Measurements from ENCODE around the gene KLHDC4. TPM values are rescaled to one million over a fixed set of nuclear protein-coding genes. Genes with fewer than 3 reads are reported as not detected.

Gene KLHDC4
- total and polyA plus RNA-seq, 9 of the 15 experiments (the other 6 are each of a cell fraction or from before 2014, with no cell fraction given), result 1.3 to 68.1 (median 32.8) TPM

GRCh38 chr16:87707097-87707496 is 58.7 kb downstream of the KLHDC4 start (continued):
- TF ChIP-seq ZBTB33 (CRISPR knock-in tag; IDR thresholded peaks at IDR 0.05), result peak; percentile 93

GRCh38 chr16:87706278-87707000 is 59.3 kb downstream of the KLHDC4 start:
- intact Hi-C loops (cut with micrococcal nuclease), result no loop called here
- POLR2A ChIA-PET, result interaction anchor here (0.6 to 2.1 kb wide), 4 partner anchors 8 to 367 kb away, joined by 3 to 7 read pairs (median 4); no protein-coding TSS in a partner anchor
- CTCF ChIA-PET (ENCODE audit: low intra/inter-chr PET ratio), result no interaction called here
- 0 out of 4 replicates have a peak overlapping the region, but pooled peaks of 1 of the 2 experiments have one; percentile 9 for H3K9ac ChIP-seq (ENCODE audit: insufficient read depth in 1 of 2, low read depth in 2 of 2, low read length in 2 of 2)
- H3K9me1 ChIP-seq (ENCODE audit: control insufficient read depth, insufficient read depth, low read length), result peaks cover 7% of the 10 kb centered on the region
- no peak overlapping the region for H3K4me3 ChIP-seq
- no peaks in the 10 kb centered on the region for H4K20me1 ChIP-seq (replicated peaks; ENCODE audit: control insufficient read depth, insufficient read depth, low read length)
- H3K9me3 ChIP-seq (replicated peaks; ENCODE audit: control insufficient read depth, insufficient read depth, low read depth, low read length), result no peaks in the 10 kb centered on the region
- WGBS (ENCODE audit: insufficient coverage, low coverage, missing lambda C conversion rate), result 93% methylated on average over 23 of the region's 28 CpGs
- no peak overlapping the region for H3K4me2 ChIP-seq (ENCODE audit: insufficient read depth, low read length)
- ATAC-seq, result no peak
- H3K4me1 ChIP-seq (replicated peaks in 1 of 2; ENCODE audit: control insufficient read depth in 2 of 2, insufficient read depth in 2 of 2, low read length in 2 of 2), result peaks cover 0 to 40% of the 10 kb centered on the region in 2 experiments; a peak in 2 of 5 replicates
- TF ChIP-seq ZNF740 (CRISPR knock-in tag; IDR thresholded peaks at IDR 0.05) (0 out of 2 replicates have a peak, but pooled peaks have one; percentile 46), ZNF740 (tag; IDR thresholded peaks at IDR 0.05) (no peak), THRA (IDR thresholded peaks at IDR 0.05) (no peak)
- no TSS peak for BruUV-seq (replicated peaks)
- DNase-seq (ENCODE audit: extremely low read depth in 1 of 4, low spot score in 3 of 4), result no peak
- peaks cover 82% of the 10 kb centered on the region; the same call in 2 of the 3 replicates for H3K36me3 ChIP-seq (ENCODE audit: control insufficient read depth, insufficient read depth, low read length)
- no peak overlapping the region for H2AFZ ChIP-seq (ENCODE audit: low read depth, low read length)
- no peaks in the 10 kb centered on the region for H3K27me3 ChIP-seq (ENCODE audit: control insufficient read depth in 2 of 2, insufficient read depth in 2 of 2, low read length in 2 of 2)
- no peaks in the 10 kb centered on the region for H3K79me2 ChIP-seq (ENCODE audit: control insufficient read depth, insufficient read depth, low read length)
- in situ Hi-C loops (cut with MboI), result no loop called here
- H3K27ac ChIP-seq (ENCODE audit: extremely low read depth, low read depth, low read length), result no peak overlapping the region
- FAIRE-seq, result no peak
